A549 (cell line): ENCODE measurements around the gene NEUROD1.

ENCODE experiments used
- CHD2 ChIP-seq: fragments of 150-350 bp; IDR thresholded peaks from 2 replicates; pipeline ENCODE4 v1.6.1; 2014; ENCODE audit warnings: low read length; ENCODE audit not compliant: partially characterized antibody
- CTCF ChIP-seq: fragments of >200 bp; sonication (Bioruptor Twin); formaldehyde crosslinking; IDR thresholded peaks from 3 replicates; pipeline ENCODE4 v1.5.1; 2016
- ELK1 ChIP-seq: fragments of 150-350 bp; IDR thresholded peaks from 2 replicates; pipeline ENCODE4 v1.6.1; 2014; ENCODE audit warnings: low read depth, mild to moderate bottlenecking, low read length
- MAFK ChIP-seq: fragments of 450-650 bp; IDR thresholded peaks from 2 replicates; pipeline ENCODE4 v1.6.1; 2014; ENCODE audit not compliant: partially characterized antibody
- MYC ChIP-seq: IDR thresholded peaks from 2 replicates; pipeline ENCODE4 v1.6.1; 2012; ENCODE audit warnings: mild to moderate bottlenecking, inconsistent platforms, low read length, improper control_type of control experiment, borderline replicate concordance
- POLR2AphosphoS2 ChIP-seq: conservative IDR thresholded peaks from 2 replicates; pipeline ENCODE4 v1.6.1; 2012; ENCODE audit warnings: low read length, improper control_type of control experiment, inconsistent platforms
- USF2 ChIP-seq: fragments of 450-650 bp; IDR thresholded peaks from 2 replicates; pipeline ENCODE4 v1.6.1; 2014; ENCODE audit warnings: antibody characterized with exemption
- ZFP36 ChIP-seq: fragments of 450-650 bp; IDR thresholded peaks from 2 replicates; pipeline ENCODE4 v1.6.1; 2014; ENCODE audit warnings: borderline replicate concordance; ENCODE audit not compliant: partially characterized antibody

GRCh38 chr2:181698223-181698622 is 17.9 kb upstream of the NEUROD1 start:
- no peak for TF ChIP-seq USF2
- TF ChIP-seq ELK1, result no peak
- TF ChIP-seq MAFK, result no peak
- no peak for TF ChIP-seq CTCF
- TF ChIP-seq CHD2, result no peak
- TF ChIP-seq POLR2AphosphoS2, result no peak
- TF ChIP-seq MYC, result no peak
- TF ChIP-seq ZFP36, result no peak
